ENCODE measurements around the gene ERO1B.

- no peak for TF ChIP-seq ZBTB7A (IDR thresholded peaks at IDR 0.05; ENCODE audit: low read depth)
- no peak for TF ChIP-seq CEBPB (IDR thresholded peaks at IDR 0.05)
- TF ChIP-seq RAD21 (IDR thresholded peaks at IDR 0.05; ENCODE audit: low read depth) = no peak
- no peak for TF ChIP-seq FOXM1 (IDR thresholded peaks at IDR 0.05; ENCODE audit: borderline replicate concordance, low read depth)
- TF ChIP-seq EGR1 (IDR thresholded peaks at IDR 0.05) = no peak
- TF ChIP-seq EP300 (IDR thresholded peaks at IDR 0.05; ENCODE audit: borderline replicate concordance) = no peak
- no peak for TF ChIP-seq REST (IDR thresholded peaks at IDR 0.05; ENCODE audit: low read depth)
- no peak for TF ChIP-seq TAF1 (IDR thresholded peaks at IDR 0.05; ENCODE audit: low read depth)
- TF ChIP-seq YY1 (IDR thresholded peaks at IDR 0.05; ENCODE audit: low read depth) = no peak
- TF ChIP-seq CREB1 (IDR thresholded peaks at IDR 0.05; ENCODE audit: low read depth) = no peak
- no peak for TF ChIP-seq NFIC (IDR thresholded peaks at IDR 0.05)
- no peak for TF ChIP-seq MAX (IDR thresholded peaks at IDR 0.05)
- no peak for TF ChIP-seq USF1 (IDR thresholded peaks at IDR 0.05)
- TF ChIP-seq TCF12 (IDR thresholded peaks at IDR 0.05; ENCODE audit: low read depth) = no peak
Measured at GRCh38 chr1:236235116-236235515, 46.6 kb downstream of the ERO1B start.

Data from Ishikawa (cell line).